K562 (cell line): Measurements from ENCODE around the gene MTREX.

ENCODE experiments used
- BHLHE40 ChIP-seq: IDR thresholded peaks from 2 replicates; pipeline ENCODE4 v1.6.1; 2011; ENCODE audit warnings: low read length, improper control_type of control experiment
- FOXK2 ChIP-seq, 2 experiments: fragments of 450-650 bp; IDR thresholded peaks in 1 of 2; conservative IDR thresholded peaks in 1 of 2; 2 replicates each; pipeline ENCODE4 v1.6.1; 2016; ENCODE audit warnings: low read depth in 2 of 2, mild to moderate bottlenecking in 1 of 2
- PBX2 ChIP-seq, 2 experiments: IDR thresholded peaks in 1 of 2; conservative IDR thresholded peaks in 1 of 2; 2 replicates each; pipeline ENCODE4 v1.6.1; 2016; ENCODE audit warnings: low read depth in 2 of 2, mild to moderate bottlenecking in 1 of 2, missing compliant biosample characterization in 1 of 2, missing genetic modification characterization in 1 of 2, moderate library complexity in 1 of 2
- TF ChIP-seq, protein P1 (sequence below), 3 experiments: IDR thresholded peaks in 2 of 3; conservative IDR thresholded peaks in 1 of 3; 2 replicates each; pipeline ENCODE4 v1.5.1; 2011 to 2012; ENCODE audit warnings: low read length in 3 of 3, mild to moderate bottlenecking in 3 of 3, control low read depth in 2 of 3, improper control_type of control experiment in 1 of 3, inconsistent platforms in 1 of 3, low read depth in 1 of 3, mixed read lengths in 1 of 3, moderate library complexity in 1 of 3; ENCODE audit not compliant: insufficient read depth in 2 of 3

- TF ChIP-seq BHLHE40 (no peak), PBX2 (CRISPR knock-in tag; IDR thresholded peaks at IDR 0.05; ENCODE audit: low read depth) (no peak), PBX2 (tag; conservative IDR thresholded peaks at IDR 0.05; ENCODE audit: low read depth) (no peak), FOXK2 (conservative IDR thresholded peaks at IDR 0.05 in 1 of 2, IDR thresholded peaks at IDR 0.05 in 1 of 2; ENCODE audit: low read depth in 2 of 2) (no peak)
- TF ChIP-seq, protein P1, sequence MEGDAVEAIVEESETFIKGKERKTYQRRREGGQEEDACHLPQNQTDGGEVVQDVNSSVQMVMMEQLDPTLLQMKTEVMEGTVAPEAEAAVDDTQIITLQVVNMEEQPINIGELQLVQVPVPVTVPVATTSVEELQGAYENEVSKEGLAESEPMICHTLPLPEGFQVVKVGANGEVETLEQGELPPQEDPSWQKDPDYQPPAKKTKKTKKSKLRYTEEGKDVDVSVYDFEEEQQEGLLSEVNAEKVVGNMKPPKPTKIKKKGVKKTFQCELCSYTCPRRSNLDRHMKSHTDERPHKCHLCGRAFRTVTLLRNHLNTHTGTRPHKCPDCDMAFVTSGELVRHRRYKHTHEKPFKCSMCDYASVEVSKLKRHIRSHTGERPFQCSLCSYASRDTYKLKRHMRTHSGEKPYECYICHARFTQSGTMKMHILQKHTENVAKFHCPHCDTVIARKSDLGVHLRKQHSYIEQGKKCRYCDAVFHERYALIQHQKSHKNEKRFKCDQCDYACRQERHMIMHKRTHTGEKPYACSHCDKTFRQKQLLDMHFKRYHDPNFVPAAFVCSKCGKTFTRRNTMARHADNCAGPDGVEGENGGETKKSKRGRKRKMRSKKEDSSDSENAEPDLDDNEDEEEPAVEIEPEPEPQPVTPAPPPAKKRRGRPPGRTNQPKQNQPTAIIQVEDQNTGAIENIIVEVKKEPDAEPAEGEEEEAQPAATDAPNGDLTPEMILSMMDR (IDR thresholded peaks at IDR 0.05 in 2 of 3, conservative IDR thresholded peaks at IDR 0.05 in 1 of 3; ENCODE audit: insufficient read depth in 2 of 3, low read depth in 1 of 3, low read length in 3 of 3), result no peak
These were observed 2.4 kb upstream of the MTREX start for GRCh38 chr5:55305345-55305744.
